ENCODE measurements around the gene TRAF7.

- TF ChIP-seq CTCF (IDR thresholded peaks at IDR 0.05; ENCODE audit: low read length) = no peak
- no peak for TF ChIP-seq EZH2 (IDR thresholded peaks at IDR 0.05; ENCODE audit: borderline replicate concordance, low read length)
Measured at GRCh38 chr16:2210386-2211365, 55.1 kb downstream of the TRAF7 start, which contains the start of gene BRICD5.
